Spleen (tissue), 7 donors: Measurements from ENCODE around the gene OR4M1.

Experiments used
- POLR2A ChIP-seq, 3 donors: fragments of 450-650 bp; IDR thresholded peaks; one replicate each; pipeline ENCODE4 v1.5.1; 2017; ENCODE audit warnings: antibody characterized with exemption in 3 of 3, mild to moderate bottlenecking in 1 of 3
- POLR2AphosphoS5 ChIP-seq, 3 donors: sonication (generic); formaldehyde crosslinking; IDR thresholded peaks; one replicate each; pipeline ENCODE4 v1.5.1; 2017; ENCODE audit warnings: antibody characterized with exemption in 3 of 3
- TF ChIP-seq, protein P1 (sequence below), 11 experiments: fragments of 200-600 bp in 7 of 11; fragments of 450-650 bp in 4 of 11; sonication (generic) in 4 of 11; IDR thresholded peaks in 8 of 11; conservative IDR thresholded peaks in 3 of 11; 1 replicate in 7 of 11; 2 replicates in 4 of 11; pipeline versions ENCODE4 v1.4.0 to v1.8.0; 2016 to 2021; ENCODE audit warnings: antibody characterized with exemption in 11 of 11, inconsistent platforms in 4 of 11, mild to moderate bottlenecking in 1 of 11
- donor health status: DM: no; HTN: no; CAD: no; lungs with moderate emphysema.
- donor health status: DM: no; HTN: no; CAD: no.
- donor health status: DM: no; HTN: no; CAD: no.

DNA sequence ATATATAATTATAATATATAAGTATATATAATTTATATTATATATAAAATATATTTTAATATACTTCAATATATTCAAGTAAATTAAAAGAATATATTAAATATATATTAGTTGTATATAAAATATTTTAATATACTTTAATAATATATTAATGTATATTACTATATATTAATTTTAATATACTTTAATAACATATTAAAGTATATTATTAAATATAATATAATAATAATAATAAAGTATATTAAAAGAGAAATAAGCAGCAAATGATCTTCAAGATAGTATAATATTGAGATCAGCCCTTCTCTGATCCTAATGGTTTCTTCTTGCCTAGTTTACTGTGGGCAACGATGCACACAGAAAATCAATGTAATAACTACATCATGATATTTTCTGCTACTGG, 2.3 kb downstream of the OR4M1 start:
- TF ChIP-seq, protein P1, sequence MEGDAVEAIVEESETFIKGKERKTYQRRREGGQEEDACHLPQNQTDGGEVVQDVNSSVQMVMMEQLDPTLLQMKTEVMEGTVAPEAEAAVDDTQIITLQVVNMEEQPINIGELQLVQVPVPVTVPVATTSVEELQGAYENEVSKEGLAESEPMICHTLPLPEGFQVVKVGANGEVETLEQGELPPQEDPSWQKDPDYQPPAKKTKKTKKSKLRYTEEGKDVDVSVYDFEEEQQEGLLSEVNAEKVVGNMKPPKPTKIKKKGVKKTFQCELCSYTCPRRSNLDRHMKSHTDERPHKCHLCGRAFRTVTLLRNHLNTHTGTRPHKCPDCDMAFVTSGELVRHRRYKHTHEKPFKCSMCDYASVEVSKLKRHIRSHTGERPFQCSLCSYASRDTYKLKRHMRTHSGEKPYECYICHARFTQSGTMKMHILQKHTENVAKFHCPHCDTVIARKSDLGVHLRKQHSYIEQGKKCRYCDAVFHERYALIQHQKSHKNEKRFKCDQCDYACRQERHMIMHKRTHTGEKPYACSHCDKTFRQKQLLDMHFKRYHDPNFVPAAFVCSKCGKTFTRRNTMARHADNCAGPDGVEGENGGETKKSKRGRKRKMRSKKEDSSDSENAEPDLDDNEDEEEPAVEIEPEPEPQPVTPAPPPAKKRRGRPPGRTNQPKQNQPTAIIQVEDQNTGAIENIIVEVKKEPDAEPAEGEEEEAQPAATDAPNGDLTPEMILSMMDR (IDR thresholded peaks at IDR 0.05 in 8 of 11, conservative IDR thresholded peaks at IDR 0.05 in 3 of 11), result no peak
- no peak for TF ChIP-seq POLR2A (IDR thresholded peaks at IDR 0.05)
- TF ChIP-seq POLR2AphosphoS5 (IDR thresholded peaks at IDR 0.05), result no peak
